HL-60 (cell line): ENCODE results near the gene SLC26A3.

ENCODE experiments used
- DNase-seq, 2 experiments: peaks; one replicate each; pipeline ENCODE4 v3.0.0-alpha.2; 2010 to 2020; ENCODE audit warnings: low read depth in 1 of 2, low spot score in 1 of 2
- H3K27ac ChIP-seq: fragments of 250-450 bp; sonication (Bioruptor Pico); replicated peaks from 2 replicates; pipeline ENCODE4 v1.5.1; 2020; ENCODE audit warnings: mild to moderate bottlenecking, moderate library complexity
- H3K27me3 ChIP-seq: fragments of 250-450 bp; sonication (Bioruptor Pico); 2 replicates; pipeline ENCODE4 v1.5.1; 2021; ENCODE audit warnings: mild to moderate bottlenecking, moderate library complexity; ENCODE audit not compliant: insufficient read depth, poor library complexity, severe bottlenecking
- H3K4me3 ChIP-seq: replicated peaks from 2 replicates; pipeline ENCODE4 v1.5.1; 2011; ENCODE audit warnings: mild to moderate bottlenecking, control low read depth, low read length; ENCODE audit not compliant: insufficient read depth
- GABPA ChIP-seq: IDR thresholded peaks from 2 replicates; pipeline ENCODE4 v1.6.1; 2012; ENCODE audit warnings: low read depth
- POLR2AphosphoS5 ChIP-seq: IDR thresholded peaks from 2 replicates; pipeline ENCODE4 v1.6.1; 2012; ENCODE audit warnings: low read depth
- SPI1 ChIP-seq: IDR thresholded peaks from 2 replicates; pipeline ENCODE4 v1.6.1; 2012; ENCODE audit warnings: low read depth, mild to moderate bottlenecking, borderline replicate concordance
- TF ChIP-seq, protein P1 (sequence below): IDR thresholded peaks from 2 replicates; pipeline ENCODE4 v1.6.1; 2012; ENCODE audit warnings: low read depth; ENCODE audit not compliant: insufficient replicate concordance
- TF ChIP-seq, protein P2 (sequence below): IDR thresholded peaks from one replicate; pipeline ENCODE4 v1.5.1; 2011; ENCODE audit warnings: low read length, control low read depth, inconsistent platforms; ENCODE audit not compliant: insufficient read depth

Gene SLC26A3

DNA sequence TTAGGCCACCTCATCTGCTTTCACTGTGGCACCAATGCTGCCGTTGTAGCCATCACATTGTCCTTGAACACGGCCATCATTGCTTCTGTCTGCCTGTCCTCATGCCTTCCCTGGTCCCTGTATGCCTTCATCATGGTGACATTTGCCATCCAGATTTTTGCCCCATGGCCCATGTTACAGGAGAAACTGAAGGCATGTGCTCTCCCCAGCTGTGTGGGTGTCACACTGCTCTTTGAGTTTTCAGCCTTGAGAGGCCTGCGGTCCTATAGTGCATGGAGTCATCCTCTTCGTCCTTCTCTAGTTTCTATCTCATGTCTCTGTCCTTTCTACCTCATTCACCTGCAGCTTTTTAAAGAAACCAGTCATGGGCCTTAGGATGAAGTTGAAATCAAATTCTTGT is 6.2 kb upstream of the SLC26A3 start:
- H3K27ac ChIP-seq: no peak overlapping the region
- no peak overlapping the region for H3K4me3 ChIP-seq
- TF ChIP-seq POLR2AphosphoS5 (no peak), GABPA (no peak), SPI1 (no peak)
- TF ChIP-seq, protein P1, sequence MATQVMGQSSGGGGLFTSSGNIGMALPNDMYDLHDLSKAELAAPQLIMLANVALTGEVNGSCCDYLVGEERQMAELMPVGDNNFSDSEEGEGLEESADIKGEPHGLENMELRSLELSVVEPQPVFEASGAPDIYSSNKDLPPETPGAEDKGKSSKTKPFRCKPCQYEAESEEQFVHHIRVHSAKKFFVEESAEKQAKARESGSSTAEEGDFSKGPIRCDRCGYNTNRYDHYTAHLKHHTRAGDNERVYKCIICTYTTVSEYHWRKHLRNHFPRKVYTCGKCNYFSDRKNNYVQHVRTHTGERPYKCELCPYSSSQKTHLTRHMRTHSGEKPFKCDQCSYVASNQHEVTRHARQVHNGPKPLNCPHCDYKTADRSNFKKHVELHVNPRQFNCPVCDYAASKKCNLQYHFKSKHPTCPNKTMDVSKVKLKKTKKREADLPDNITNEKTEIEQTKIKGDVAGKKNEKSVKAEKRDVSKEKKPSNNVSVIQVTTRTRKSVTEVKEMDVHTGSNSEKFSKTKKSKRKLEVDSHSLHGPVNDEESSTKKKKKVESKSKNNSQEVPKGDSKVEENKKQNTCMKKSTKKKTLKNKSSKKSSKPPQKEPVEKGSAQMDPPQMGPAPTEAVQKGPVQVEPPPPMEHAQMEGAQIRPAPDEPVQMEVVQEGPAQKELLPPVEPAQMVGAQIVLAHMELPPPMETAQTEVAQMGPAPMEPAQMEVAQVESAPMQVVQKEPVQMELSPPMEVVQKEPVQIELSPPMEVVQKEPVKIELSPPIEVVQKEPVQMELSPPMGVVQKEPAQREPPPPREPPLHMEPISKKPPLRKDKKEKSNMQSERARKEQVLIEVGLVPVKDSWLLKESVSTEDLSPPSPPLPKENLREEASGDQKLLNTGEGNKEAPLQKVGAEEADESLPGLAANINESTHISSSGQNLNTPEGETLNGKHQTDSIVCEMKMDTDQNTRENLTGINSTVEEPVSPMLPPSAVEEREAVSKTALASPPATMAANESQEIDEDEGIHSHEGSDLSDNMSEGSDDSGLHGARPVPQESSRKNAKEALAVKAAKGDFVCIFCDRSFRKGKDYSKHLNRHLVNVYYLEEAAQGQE: no peak
- TF ChIP-seq, protein P2, sequence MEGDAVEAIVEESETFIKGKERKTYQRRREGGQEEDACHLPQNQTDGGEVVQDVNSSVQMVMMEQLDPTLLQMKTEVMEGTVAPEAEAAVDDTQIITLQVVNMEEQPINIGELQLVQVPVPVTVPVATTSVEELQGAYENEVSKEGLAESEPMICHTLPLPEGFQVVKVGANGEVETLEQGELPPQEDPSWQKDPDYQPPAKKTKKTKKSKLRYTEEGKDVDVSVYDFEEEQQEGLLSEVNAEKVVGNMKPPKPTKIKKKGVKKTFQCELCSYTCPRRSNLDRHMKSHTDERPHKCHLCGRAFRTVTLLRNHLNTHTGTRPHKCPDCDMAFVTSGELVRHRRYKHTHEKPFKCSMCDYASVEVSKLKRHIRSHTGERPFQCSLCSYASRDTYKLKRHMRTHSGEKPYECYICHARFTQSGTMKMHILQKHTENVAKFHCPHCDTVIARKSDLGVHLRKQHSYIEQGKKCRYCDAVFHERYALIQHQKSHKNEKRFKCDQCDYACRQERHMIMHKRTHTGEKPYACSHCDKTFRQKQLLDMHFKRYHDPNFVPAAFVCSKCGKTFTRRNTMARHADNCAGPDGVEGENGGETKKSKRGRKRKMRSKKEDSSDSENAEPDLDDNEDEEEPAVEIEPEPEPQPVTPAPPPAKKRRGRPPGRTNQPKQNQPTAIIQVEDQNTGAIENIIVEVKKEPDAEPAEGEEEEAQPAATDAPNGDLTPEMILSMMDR: no peak
- no peak for DNase-seq
- no peaks in the 10 kb centered on the region for H3K27me3 ChIP-seq

DNA sequence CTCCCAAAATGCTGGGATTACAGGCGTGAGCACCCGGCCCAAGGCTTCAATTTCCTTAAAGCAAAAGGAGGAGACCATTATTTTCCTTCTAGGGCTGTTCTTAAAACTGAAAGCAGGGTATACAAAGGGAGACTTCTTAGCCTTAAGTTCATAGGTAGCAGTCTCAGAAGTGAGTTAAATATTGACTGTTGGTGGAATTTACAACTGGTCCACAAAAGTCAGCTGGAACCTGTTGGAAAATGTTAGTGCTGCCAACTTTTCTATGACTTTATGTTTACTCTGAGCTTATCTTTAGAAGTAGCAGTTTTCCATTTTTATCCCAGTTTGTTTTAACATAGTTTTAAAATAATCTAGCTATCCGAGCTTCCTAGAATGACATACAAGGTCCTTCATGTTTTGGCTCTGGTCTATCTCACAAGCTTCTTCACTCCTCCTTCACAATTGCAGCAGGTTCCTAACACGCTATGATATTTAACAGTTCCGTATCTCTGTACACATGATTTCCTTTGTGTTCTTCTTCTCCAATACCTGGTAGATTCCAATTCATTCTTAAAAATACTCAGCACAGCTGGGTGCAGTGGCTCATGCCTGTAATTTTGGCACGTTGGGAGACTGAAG is 3.3 kb downstream of the SLC26A3 start:
- Histone ChIP-seq H3K27me3 (peaks cover 3% of the 10 kb centered on the region), H3K27ac (no peak overlapping the region), H3K4me3 (no peak overlapping the region)
- DNase-seq: no peak
- TF ChIP-seq POLR2AphosphoS5 (no peak), SPI1 (no peak)
- TF ChIP-seq, protein P2: no peak
- TF ChIP-seq, protein P1: no peak

DNA sequence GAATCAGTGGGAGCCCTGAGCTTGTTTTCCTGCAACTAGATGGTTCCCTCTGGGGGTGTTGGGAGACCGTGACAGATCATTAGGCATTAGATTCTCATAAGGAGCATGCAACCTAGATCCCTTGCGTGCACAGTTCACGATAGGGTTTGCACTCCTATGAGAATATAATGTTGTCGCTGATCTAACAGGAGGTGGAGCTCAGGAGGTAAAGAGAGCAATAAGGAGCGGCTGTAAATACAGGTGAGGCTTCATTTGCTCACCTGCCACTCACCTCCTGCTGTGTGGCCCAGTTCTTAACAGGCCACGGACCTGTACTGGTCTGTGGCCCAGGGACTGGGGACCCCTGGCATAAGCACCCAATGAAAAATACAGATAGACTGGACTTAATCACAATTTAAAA is 10.7 kb downstream of the SLC26A3 start:
- DNase-seq: no peak
- Histone ChIP-seq H3K27ac (no peak overlapping the region), H3K27me3 (no peaks in the 10 kb centered on the region), H3K4me3 (no peak overlapping the region)
- TF ChIP-seq GABPA: no peak
- TF ChIP-seq, protein P1: no peak
- TF ChIP-seq, protein P2: no peak
- no peak for TF ChIP-seq POLR2AphosphoS5
- TF ChIP-seq SPI1: no peak
